DMS53 (cell line): Measurements from ENCODE around the gene SIX4.

ENCODE experiments used
- DNase-seq: peaks from one replicate; lab custom pipeline; 2025; lab: John Stamatoyannopoulos, UW

SIX4 gene

GRCh38 chr14:60722107-60722356 is 2.1 kb downstream of the SIX4 start:
- no peak for DNase-seq

GRCh38 chr14:60721326-60722106 is 2.6 kb downstream of the SIX4 start:
- peak; percentile 77 for DNase-seq

- DNase-seq = no peak
Observed at GRCh38 chr14:60720962-60721325, 3.2 kb downstream of the SIX4 start.

GRCh38 chr14:60720391-60720790 is 3.8 kb downstream of the SIX4 start:
- DNase-seq = no peak

- no peak for DNase-seq
Observed at GRCh38 chr14:60713513-60713912, 10.6 kb downstream of the SIX4 start.

GRCh38 chr14:60710494-60710893 is 13.7 kb downstream of the SIX4 start:
- DNase-seq = no peak

GRCh38 chr14:60707858-60708257 is 16.3 kb downstream of the SIX4 start:
- no peak for DNase-seq

GRCh38 chr14:60705100-60705499 is 19.1 kb downstream of the SIX4 start:
- DNase-seq = no peak

GRCh38 chr14:60700598-60700997 is 23.6 kb downstream of the SIX4 start:
- no peak for DNase-seq

- DNase-seq = no peak
Observed at GRCh38 chr14:60695327-60695726, 28.8 kb downstream of the SIX4 start.

GRCh38 chr14:60691383-60692113 is 32.6 kb downstream of the SIX4 start:
- no peak for DNase-seq

- peak; percentile 49 for DNase-seq
Observed at GRCh38 chr14:60686865-60687264, 37.3 kb downstream of the SIX4 start.

- DNase-seq = no peak
Observed at GRCh38 chr14:60684203-60684602, 39.9 kb downstream of the SIX4 start.

GRCh38 chr14:60681271-60681670 is 42.9 kb downstream of the SIX4 start:
- DNase-seq = no peak

GRCh38 chr14:60680511-60680910 is 43.6 kb downstream of the SIX4 start:
- no peak for DNase-seq

GRCh38 chr14:60679566-60680258 is 44.4 kb downstream of the SIX4 start:
- no peak for DNase-seq

- no peak for DNase-seq
Observed at GRCh38 chr14:60677701-60678100, 46.5 kb downstream of the SIX4 start.

- no peak for DNase-seq
Observed at GRCh38 chr14:60670989-60671388, 53.2 kb downstream of the SIX4 start.

- DNase-seq = no peak
Observed at GRCh38 chr14:60668431-60669112, 55.6 kb downstream of the SIX4 start.

GRCh38 chr14:60665177-60665550 is 59.0 kb downstream of the SIX4 start:
- peak; percentile 80 for DNase-seq

GRCh38 chr14:60662982-60663381 is 61.2 kb downstream of the SIX4 start:
- DNase-seq = no peak

GRCh38 chr14:60661721-60662120 is 62.4 kb downstream of the SIX4 start:
- no peak for DNase-seq
